Glutamatergic neuron (in vitro differentiated cells): ENCODE results near the gene MAP2K6. TPM values are rescaled to one million over a fixed set of nuclear protein-coding genes. Genes with fewer than 3 reads are reported as not detected.

Source experiments
- DNase-seq: peaks from one replicate; pipeline ENCODE4 v3.0.0; 2022
- H3K27ac Mint-ChIP-seq: one replicate; pipeline ENCODE4 v1.8.0; 2020; ENCODE audit warnings: mild to moderate bottlenecking, mixed read lengths, inconsistent platforms; ENCODE audit not compliant: unreplicated experiment
- H3K27me3 Mint-ChIP-seq: one replicate; pipeline ENCODE4 v1.8.0; 2020; ENCODE audit warnings: mild to moderate bottlenecking, moderate library complexity, mixed read lengths, inconsistent platforms; ENCODE audit not compliant: unreplicated experiment
- H3K36me3 Mint-ChIP-seq: one replicate; pipeline ENCODE4 v1.8.0; 2020; ENCODE audit warnings: mild to moderate bottlenecking, mixed read lengths, inconsistent platforms; ENCODE audit not compliant: unreplicated experiment
- H3K4me1 Mint-ChIP-seq: one replicate; pipeline ENCODE4 v1.8.0; 2020; ENCODE audit warnings: mild to moderate bottlenecking, low read depth, mixed read lengths, inconsistent platforms; ENCODE audit not compliant: unreplicated experiment
- H3K4me3 Mint-ChIP-seq: one replicate; pipeline ENCODE4 v1.8.0; 2020; ENCODE audit warnings: mild to moderate bottlenecking, mixed read lengths, inconsistent platforms; ENCODE audit not compliant: unreplicated experiment
- H3K9me3 Mint-ChIP-seq: one replicate; pipeline ENCODE4 v1.8.0; 2020; ENCODE audit warnings: mild to moderate bottlenecking, moderate library complexity, mixed read lengths, inconsistent platforms; ENCODE audit not compliant: unreplicated experiment
- total RNA-seq: library from RNA; stranded (reverse); fragmentation: NEBNext Ultra II Directional; extraction: Animal tissue kit (Norgen Biotek cat#: 25700); gene quantifications from one replicate; pipeline ENCODE4 v1.2.1, GENCODE V29; 2021; ENCODE audit not compliant: unreplicated experiment
- TF ChIP-seq, protein P1 (sequence below): fragments of 200-600 bp; sonication (generic); IDR thresholded peaks from one replicate; pipeline ENCODE4 v1.5.0; 2021; ENCODE audit not compliant: partially characterized antibody, unreplicated experiment

The MAP2K6 gene
- total RNA-seq, 1 donor from 2014 or later = 28.3 TPM

DNA sequence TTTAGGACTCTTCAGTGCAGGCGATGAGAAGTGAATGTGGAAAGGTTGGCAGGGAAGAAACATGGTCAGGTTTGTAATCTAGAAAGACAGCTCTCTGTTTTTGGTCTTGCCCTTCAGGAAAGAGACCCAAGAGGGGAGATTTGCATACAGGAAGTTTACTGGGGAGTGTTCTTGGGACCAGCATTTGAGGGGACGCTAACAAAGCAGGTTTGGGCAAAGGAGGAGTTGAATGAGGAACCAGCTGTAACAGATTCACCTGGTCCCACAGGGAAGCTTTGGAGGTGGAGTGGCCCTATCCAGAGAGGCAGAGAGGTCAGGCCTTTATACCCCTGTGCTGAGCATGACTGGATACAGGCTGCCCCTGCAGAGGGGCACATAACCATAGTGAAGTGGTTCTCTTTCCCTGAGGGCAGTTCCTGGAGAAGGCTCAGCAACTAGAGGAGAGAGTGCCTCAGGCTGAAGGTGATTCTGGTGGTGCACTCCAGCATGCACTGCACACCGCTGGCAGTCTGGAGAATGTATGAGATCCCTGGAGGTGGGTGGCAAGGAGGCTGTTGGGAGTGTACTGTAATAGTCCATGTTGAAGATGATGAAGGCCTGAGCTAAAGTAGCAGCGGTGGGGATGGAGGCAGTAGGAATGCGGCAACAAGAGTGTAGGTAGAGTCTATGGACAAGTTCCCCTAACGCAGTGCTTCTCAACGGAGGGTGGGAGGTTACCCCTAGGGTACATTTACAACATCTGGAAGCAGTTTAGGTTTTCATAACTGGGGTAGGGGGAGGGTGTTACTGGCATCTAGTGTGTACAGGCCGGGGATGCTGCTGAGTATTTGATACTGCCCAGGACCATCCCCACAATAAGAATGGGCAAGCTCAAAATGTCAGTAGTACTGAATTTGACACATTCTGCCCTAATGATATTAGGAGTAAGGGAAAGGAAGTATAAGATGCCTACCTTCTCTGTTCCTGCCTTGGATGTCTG is 37.2 kb downstream of the MAP2K6 start:
- DNase-seq = no peak
- H3K9me3 Mint-ChIP-seq = peaks cover 2% of the 10 kb centered on the region
- no peaks in the 10 kb centered on the region for H3K27me3 Mint-ChIP-seq
- H3K27ac Mint-ChIP-seq = no peak overlapping the region
- no peaks in the 10 kb centered on the region for H3K36me3 Mint-ChIP-seq
- no peak overlapping the region for H3K4me3 Mint-ChIP-seq
- H3K4me1 Mint-ChIP-seq = peaks cover 11% of the 10 kb centered on the region
- TF ChIP-seq, protein P1, sequence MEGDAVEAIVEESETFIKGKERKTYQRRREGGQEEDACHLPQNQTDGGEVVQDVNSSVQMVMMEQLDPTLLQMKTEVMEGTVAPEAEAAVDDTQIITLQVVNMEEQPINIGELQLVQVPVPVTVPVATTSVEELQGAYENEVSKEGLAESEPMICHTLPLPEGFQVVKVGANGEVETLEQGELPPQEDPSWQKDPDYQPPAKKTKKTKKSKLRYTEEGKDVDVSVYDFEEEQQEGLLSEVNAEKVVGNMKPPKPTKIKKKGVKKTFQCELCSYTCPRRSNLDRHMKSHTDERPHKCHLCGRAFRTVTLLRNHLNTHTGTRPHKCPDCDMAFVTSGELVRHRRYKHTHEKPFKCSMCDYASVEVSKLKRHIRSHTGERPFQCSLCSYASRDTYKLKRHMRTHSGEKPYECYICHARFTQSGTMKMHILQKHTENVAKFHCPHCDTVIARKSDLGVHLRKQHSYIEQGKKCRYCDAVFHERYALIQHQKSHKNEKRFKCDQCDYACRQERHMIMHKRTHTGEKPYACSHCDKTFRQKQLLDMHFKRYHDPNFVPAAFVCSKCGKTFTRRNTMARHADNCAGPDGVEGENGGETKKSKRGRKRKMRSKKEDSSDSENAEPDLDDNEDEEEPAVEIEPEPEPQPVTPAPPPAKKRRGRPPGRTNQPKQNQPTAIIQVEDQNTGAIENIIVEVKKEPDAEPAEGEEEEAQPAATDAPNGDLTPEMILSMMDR = no peak

DNA sequence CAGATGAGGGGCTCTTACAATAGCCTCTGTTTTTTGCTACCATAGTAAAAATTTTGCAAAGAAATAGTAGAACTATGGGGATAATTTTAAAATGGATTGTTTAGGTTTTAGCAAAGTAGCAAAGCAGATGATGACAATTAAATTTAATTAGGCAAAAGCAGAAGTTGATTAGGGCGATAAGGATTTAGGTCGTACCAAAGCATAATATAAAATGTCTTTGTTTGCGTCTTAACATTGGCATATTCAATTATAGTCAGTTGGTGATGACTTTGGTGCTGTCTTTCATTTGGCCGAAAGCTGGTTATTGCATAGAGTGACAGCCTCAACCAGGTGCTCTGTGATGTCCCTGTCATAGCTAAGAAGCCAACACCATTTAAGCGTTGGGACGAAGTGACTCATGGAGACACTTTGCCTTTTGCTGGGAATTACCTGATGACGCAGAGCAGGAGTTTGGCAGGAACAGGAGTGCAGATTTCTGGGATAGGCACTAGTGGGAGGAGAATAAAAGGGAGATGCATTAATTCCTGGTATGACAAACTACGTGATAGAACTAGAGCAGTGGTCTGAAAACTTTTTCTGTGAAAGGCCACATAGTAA is 38.3 kb downstream of the MAP2K6 start:
- peaks cover 12% of the 10 kb centered on the region for H3K4me1 Mint-ChIP-seq
- TF ChIP-seq, protein P1 = no peak
- no peak overlapping the region for H3K27ac Mint-ChIP-seq
- H3K9me3 Mint-ChIP-seq = peaks cover 3% of the 10 kb centered on the region
- no peak overlapping the region for H3K4me3 Mint-ChIP-seq
- no peaks in the 10 kb centered on the region for H3K27me3 Mint-ChIP-seq
- H3K36me3 Mint-ChIP-seq = no peaks in the 10 kb centered on the region
- no peak for DNase-seq

DNA sequence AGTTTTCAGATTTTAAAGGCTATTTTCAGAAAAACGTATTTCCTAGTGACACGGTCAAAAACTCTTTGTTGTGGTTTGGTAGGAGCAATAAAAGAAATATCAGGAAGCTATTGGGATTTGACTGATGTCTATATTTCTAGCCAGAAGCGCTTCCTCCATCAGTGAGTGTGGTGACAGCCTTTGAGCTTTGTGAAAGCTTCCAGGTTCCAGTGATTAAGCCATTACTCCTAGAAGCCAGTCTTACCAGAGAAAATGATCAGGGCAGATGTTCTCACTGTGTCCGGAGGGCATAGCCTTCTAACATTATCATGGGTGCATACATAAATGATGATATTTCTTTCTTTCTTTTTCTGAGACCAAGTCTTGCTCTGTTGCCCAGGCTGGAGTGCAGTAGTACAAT is 39.6 kb downstream of the MAP2K6 start:
- Mint-ChIP-seq H3K4me1 (peaks cover 7% of the 10 kb centered on the region), H3K27ac (no peak overlapping the region), H3K4me3 (no peak overlapping the region), H3K27me3 (no peaks in the 10 kb centered on the region), H3K36me3 (no peaks in the 10 kb centered on the region), H3K9me3 (peaks cover 1% of the 10 kb centered on the region)
- TF ChIP-seq, protein P1 = no peak
- no peak for DNase-seq

DNA sequence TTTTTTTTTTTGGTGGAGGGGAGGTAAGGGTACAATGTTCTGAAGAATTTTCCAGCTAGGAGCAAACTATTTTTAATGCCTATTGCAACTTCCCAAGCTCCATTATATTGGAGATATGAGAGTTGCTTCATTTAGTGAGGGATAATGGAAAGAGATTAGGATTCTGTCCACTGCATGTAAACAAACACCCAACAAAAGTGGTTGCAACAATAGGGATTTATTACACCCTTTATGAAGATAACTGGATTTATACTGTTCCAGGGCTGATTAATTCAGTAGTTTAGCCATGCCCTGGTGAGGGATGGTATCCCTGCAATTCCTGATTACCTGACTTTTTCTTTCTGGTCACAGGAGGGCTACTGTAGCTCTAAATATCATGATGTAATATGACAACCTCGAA is 40.5 kb downstream of the MAP2K6 start:
- H3K27ac Mint-ChIP-seq = no peak overlapping the region
- H3K36me3 Mint-ChIP-seq = no peaks in the 10 kb centered on the region
- peaks cover 7% of the 10 kb centered on the region for H3K4me1 Mint-ChIP-seq
- H3K4me3 Mint-ChIP-seq = no peak overlapping the region
- H3K9me3 Mint-ChIP-seq = peaks cover 1% of the 10 kb centered on the region
- no peaks in the 10 kb centered on the region for H3K27me3 Mint-ChIP-seq
- DNase-seq = no peak
- TF ChIP-seq, protein P1 = no peak

DNA sequence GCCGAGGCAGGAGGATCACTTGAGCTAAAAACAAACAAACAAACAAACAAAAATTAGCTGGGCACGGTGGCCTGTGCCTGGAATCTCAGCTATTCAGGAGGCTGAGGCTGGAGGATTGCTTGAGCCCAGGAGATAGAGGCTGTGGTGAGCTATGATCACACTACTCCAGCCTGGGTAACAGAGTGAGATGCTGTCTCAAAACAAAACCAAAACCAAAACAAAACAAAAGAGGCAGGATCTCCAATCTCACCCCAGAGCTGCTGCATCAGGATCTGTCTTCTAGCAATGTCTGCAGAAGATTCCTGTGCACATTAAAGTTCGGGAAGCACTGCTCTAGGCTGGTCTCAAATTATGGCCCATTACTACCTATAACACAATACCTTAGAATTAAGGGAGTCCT is 43.1 kb downstream of the MAP2K6 start:
- H3K27ac Mint-ChIP-seq = no peak overlapping the region
- no peaks in the 10 kb centered on the region for H3K36me3 Mint-ChIP-seq
- DNase-seq = no peak
- TF ChIP-seq, protein P1 = no peak
- peaks cover 5% of the 10 kb centered on the region for H3K4me1 Mint-ChIP-seq
- no peaks in the 10 kb centered on the region for H3K27me3 Mint-ChIP-seq
- no peak overlapping the region for H3K4me3 Mint-ChIP-seq
- peaks cover 4% of the 10 kb centered on the region for H3K9me3 Mint-ChIP-seq
